ENCODE results near the gene IPCEF1. TPM values are rescaled to one million over a fixed set of nuclear protein-coding genes. Genes with fewer than 3 reads are reported as not detected.

IPCEF1 gene
- total RNA-seq, 1 experiment from 2014 or later: 0.48 TPM

DNA sequence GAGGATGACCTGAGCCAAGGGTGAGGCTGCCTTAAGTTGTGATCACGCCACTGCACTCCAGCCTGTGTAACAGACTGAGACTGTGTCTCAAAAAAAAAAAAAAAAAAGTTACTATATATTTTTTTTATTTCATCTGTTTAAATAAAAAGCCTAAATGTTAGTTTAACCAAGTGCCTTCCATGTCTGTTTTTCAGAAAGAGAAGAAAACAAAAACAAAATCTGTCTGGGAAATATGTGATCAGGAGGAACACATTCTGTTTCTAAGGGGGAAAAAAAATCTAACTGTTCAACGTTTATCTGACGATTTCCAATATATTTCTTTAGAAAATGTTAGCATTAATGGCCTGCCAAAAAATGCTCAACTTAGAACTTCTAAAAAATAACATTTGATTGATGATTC, 147.0 kb downstream of the IPCEF1 start:
- H3K27ac ChIP-seq (ENCODE audit: insufficient read length, low read depth, low read length): no peak overlapping the region
- H2BK5ac ChIP-seq (ENCODE audit: insufficient read length, low read length): no peak overlapping the region
- Mint-ChIP-seq H3K4me3 (no peak overlapping the region), H3K9me3 (no peaks in the 10 kb centered on the region), H3K4me1 (no peaks in the 10 kb centered on the region), H3K27ac (no peak overlapping the region; a peak in 1 of 7 replicates), H3K27me3 (ENCODE audit: low read depth) (no peaks in the 10 kb centered on the region), H3K36me3 (ENCODE audit: insufficient read depth in 1 of 3, low read depth in 3 of 3) (peaks cover 0 to 1% (median 0%) of the 10 kb centered on the region in 3 experiments; a peak in 1 of 7 replicates)
- H3K23ac ChIP-seq (ENCODE audit: insufficient read length, low read depth, low read length): no peak overlapping the region
- no peak overlapping the region for H3T11ph ChIP-seq (ENCODE audit: low read length)
- no CpG with 5 or more reads among the region's 3 CpGs for WGBS (ENCODE audit: extremely low coverage, insufficient read length, low lambda C conversion rate)
- no peak for DNase-seq
- H3K4me1 ChIP-seq (ENCODE audit: insufficient read depth, low read length): no peaks in the 10 kb centered on the region
- H3K4ac ChIP-seq (ENCODE audit: low read depth, low read length): no peak overlapping the region
- no peak overlapping the region for H3K9ac ChIP-seq (ENCODE audit: extremely low read depth, insufficient read length, low read length)
- H3K27me3 ChIP-seq (ENCODE audit: insufficient read depth, low read length): no peaks in the 10 kb centered on the region
- no peak overlapping the region for H2BK20ac ChIP-seq (ENCODE audit: low read depth, low read length, poor library complexity, severe bottlenecking)
- H3K18ac ChIP-seq (ENCODE audit: insufficient read length, low read depth, low read length): no peak overlapping the region
- TF ChIP-seq, protein P1, sequence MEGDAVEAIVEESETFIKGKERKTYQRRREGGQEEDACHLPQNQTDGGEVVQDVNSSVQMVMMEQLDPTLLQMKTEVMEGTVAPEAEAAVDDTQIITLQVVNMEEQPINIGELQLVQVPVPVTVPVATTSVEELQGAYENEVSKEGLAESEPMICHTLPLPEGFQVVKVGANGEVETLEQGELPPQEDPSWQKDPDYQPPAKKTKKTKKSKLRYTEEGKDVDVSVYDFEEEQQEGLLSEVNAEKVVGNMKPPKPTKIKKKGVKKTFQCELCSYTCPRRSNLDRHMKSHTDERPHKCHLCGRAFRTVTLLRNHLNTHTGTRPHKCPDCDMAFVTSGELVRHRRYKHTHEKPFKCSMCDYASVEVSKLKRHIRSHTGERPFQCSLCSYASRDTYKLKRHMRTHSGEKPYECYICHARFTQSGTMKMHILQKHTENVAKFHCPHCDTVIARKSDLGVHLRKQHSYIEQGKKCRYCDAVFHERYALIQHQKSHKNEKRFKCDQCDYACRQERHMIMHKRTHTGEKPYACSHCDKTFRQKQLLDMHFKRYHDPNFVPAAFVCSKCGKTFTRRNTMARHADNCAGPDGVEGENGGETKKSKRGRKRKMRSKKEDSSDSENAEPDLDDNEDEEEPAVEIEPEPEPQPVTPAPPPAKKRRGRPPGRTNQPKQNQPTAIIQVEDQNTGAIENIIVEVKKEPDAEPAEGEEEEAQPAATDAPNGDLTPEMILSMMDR (conservative IDR thresholded peaks at IDR 0.05): no peak
- no peaks in the 10 kb centered on the region for H3K79me1 ChIP-seq (ENCODE audit: insufficient read depth, low read depth, low read length, poor library complexity, severe bottlenecking)
- H4K8ac ChIP-seq (replicated peaks; ENCODE audit: insufficient read length, low read depth, low read length): no peak overlapping the region
- H3K79me2 ChIP-seq (ENCODE audit: insufficient read depth, low read length): no peaks in the 10 kb centered on the region
- H4K5ac ChIP-seq (ENCODE audit: insufficient read length, low read depth, low read length): no peak overlapping the region
- no peak overlapping the region for H2BK120ac ChIP-seq (ENCODE audit: low read depth, low read length, poor library complexity, severe bottlenecking)
- no peaks in the 10 kb centered on the region for H3K9me3 ChIP-seq (ENCODE audit: control insufficient read depth, low read depth, low read length)
- H3K14ac ChIP-seq (ENCODE audit: insufficient read depth, low read length): no peak overlapping the region
- H4K20me1 ChIP-seq (ENCODE audit: control insufficient read depth, insufficient read depth, insufficient read length): no peaks in the 10 kb centered on the region
- H2BK12ac ChIP-seq (ENCODE audit: insufficient read length, low read depth, low read length): no peak overlapping the region
- H2BK15ac ChIP-seq (ENCODE audit: low read depth, low read length): no peak overlapping the region
- H3K4me2 ChIP-seq (ENCODE audit: insufficient read depth, insufficient read length, low read length): no peak overlapping the region
- no peak overlapping the region for H2AK5ac ChIP-seq (ENCODE audit: insufficient read length, low read length)
- H3K56ac ChIP-seq (ENCODE audit: insufficient read length, low read depth, low read length): no peak overlapping the region
- no peak overlapping the region for H2AFZ ChIP-seq (ENCODE audit: low read length)
- no peaks in the 10 kb centered on the region for H3K23me2 ChIP-seq (ENCODE audit: insufficient read length, low read depth, low read length, poor library complexity, severe bottlenecking)
- H4K91ac ChIP-seq (ENCODE audit: insufficient read length, low read depth, low read length): no peak overlapping the region

All from H9 (cell line).